ENCODE results near the gene CFAP92. TPM values are rescaled to one million over a fixed set of nuclear protein-coding genes. Genes with fewer than 3 reads are reported as not detected.

CFAP92 gene
- total RNA-seq, 1 donor from 2014 or later: not detected

DNA sequence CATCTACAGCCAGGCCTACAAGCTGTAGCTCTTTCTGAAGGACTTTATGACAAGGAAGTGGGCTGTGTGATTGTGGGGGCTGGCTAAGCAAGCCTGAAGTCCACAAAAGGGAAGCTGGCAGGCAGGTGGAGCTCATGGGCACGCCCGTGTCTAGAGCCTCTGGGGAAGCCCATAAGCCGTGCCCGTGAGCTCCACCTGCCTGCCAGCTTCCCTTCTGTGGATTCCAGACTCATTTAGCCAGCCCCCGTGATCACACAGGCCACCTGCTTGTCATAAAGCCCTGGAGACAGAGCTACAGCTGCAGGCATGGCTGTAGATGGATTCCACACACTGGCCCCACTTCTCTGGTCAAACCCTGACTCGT lies 22.5 kb upstream of the CFAP92 start:
- Mint-ChIP-seq H3K36me3 (ENCODE audit: low read depth) (no peaks in the 10 kb centered on the region), H3K27me3 (ENCODE audit: low read depth) (peaks cover 5% of the 10 kb centered on the region), H3K9me3 (ENCODE audit: low read depth) (no peaks in the 10 kb centered on the region), H3K27ac (ENCODE audit: unreplicated experiment) (no peak overlapping the region), H3K4me3 (ENCODE audit: unreplicated experiment) (no peak overlapping the region), H3K4me1 (ENCODE audit: low read depth) (peaks cover 5% of the 10 kb centered on the region)
- no peak for DNase-seq (ENCODE audit: low spot score)
- TF ChIP-seq, protein P1, sequence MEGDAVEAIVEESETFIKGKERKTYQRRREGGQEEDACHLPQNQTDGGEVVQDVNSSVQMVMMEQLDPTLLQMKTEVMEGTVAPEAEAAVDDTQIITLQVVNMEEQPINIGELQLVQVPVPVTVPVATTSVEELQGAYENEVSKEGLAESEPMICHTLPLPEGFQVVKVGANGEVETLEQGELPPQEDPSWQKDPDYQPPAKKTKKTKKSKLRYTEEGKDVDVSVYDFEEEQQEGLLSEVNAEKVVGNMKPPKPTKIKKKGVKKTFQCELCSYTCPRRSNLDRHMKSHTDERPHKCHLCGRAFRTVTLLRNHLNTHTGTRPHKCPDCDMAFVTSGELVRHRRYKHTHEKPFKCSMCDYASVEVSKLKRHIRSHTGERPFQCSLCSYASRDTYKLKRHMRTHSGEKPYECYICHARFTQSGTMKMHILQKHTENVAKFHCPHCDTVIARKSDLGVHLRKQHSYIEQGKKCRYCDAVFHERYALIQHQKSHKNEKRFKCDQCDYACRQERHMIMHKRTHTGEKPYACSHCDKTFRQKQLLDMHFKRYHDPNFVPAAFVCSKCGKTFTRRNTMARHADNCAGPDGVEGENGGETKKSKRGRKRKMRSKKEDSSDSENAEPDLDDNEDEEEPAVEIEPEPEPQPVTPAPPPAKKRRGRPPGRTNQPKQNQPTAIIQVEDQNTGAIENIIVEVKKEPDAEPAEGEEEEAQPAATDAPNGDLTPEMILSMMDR (IDR thresholded peaks at IDR 0.05): no peak

GRCh38 chr3:129015388-129016105 lies 21.7 kb upstream of the CFAP92 start:
- Mint-ChIP-seq H3K27me3 (ENCODE audit: low read depth) (peaks cover 5% of the 10 kb centered on the region), H3K36me3 (ENCODE audit: low read depth) (no peaks in the 10 kb centered on the region), H3K4me3 (ENCODE audit: unreplicated experiment) (no peak overlapping the region), H3K9me3 (ENCODE audit: low read depth) (no peaks in the 10 kb centered on the region), H3K4me1 (ENCODE audit: low read depth) (peaks cover 5% of the 10 kb centered on the region), H3K27ac (ENCODE audit: unreplicated experiment) (no peak overlapping the region)
- no peak for DNase-seq (ENCODE audit: low spot score)
- TF ChIP-seq, protein P1 (IDR thresholded peaks at IDR 0.05): no peak

DNA sequence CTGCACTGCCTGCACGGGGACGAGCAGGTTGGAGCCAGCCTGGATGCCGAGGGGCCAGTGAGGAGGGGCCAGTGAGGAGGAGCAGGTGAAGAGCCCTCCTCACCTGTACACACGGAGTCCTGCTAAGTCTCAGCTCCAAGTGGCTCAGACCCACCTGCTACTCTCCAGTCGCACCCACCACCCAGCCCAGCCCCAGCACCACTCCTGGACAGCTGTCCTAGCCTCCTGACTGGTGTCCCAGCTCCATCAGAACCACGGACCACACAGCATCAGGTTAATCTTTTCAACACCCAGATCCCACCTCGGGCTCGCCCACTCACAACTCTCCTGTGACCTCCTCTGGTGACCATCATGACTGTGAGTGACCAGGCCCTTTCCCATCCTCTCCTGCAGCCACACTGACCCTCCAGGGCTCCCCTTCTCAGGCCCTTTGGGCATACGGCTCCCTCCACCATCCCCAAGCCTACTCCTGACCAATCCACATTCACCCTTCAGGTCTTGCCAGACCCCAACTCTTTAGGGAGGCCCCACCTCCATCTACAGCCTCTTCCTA lies 21.0 kb upstream of the CFAP92 start:
- Mint-ChIP-seq H3K27ac (ENCODE audit: unreplicated experiment) (no peak overlapping the region), H3K4me3 (ENCODE audit: unreplicated experiment) (no peak overlapping the region), H3K36me3 (ENCODE audit: low read depth) (no peaks in the 10 kb centered on the region), H3K27me3 (ENCODE audit: low read depth) (peaks cover 5% of the 10 kb centered on the region), H3K4me1 (ENCODE audit: low read depth) (peaks cover 5% of the 10 kb centered on the region), H3K9me3 (ENCODE audit: low read depth) (no peaks in the 10 kb centered on the region)
- TF ChIP-seq, protein P1 (IDR thresholded peaks at IDR 0.05): no peak
- DNase-seq (ENCODE audit: low spot score): no peak

- no peak overlapping the region for H3K4me3 Mint-ChIP-seq (ENCODE audit: unreplicated experiment)
- H3K36me3 Mint-ChIP-seq (ENCODE audit: low read depth): no peaks in the 10 kb centered on the region
- peaks cover 5% of the 10 kb centered on the region for H3K27me3 Mint-ChIP-seq (ENCODE audit: low read depth)
- DNase-seq (ENCODE audit: low spot score): no peak
- peaks cover 5% of the 10 kb centered on the region for H3K4me1 Mint-ChIP-seq (ENCODE audit: low read depth)
- TF ChIP-seq, protein P1 (IDR thresholded peaks at IDR 0.05): no peak
- H3K9me3 Mint-ChIP-seq (ENCODE audit: low read depth): no peaks in the 10 kb centered on the region
- no peak overlapping the region for H3K27ac Mint-ChIP-seq (ENCODE audit: unreplicated experiment)
These were observed 20.3 kb upstream of the CFAP92 start for GRCh38 chr3:129014148-129014547.

GRCh38 chr3:129013491-129013891 lies 19.6 kb upstream of the CFAP92 start:
- peaks cover 3% of the 10 kb centered on the region for H3K27me3 Mint-ChIP-seq (ENCODE audit: low read depth)
- peaks cover 5% of the 10 kb centered on the region for H3K4me1 Mint-ChIP-seq (ENCODE audit: low read depth)
- H3K36me3 Mint-ChIP-seq (ENCODE audit: low read depth): no peaks in the 10 kb centered on the region
- no peak for DNase-seq (ENCODE audit: low spot score)
- no peak overlapping the region for H3K4me3 Mint-ChIP-seq (ENCODE audit: unreplicated experiment)
- TF ChIP-seq, protein P1 (IDR thresholded peaks at IDR 0.05): no peak
- H3K9me3 Mint-ChIP-seq (ENCODE audit: low read depth): no peaks in the 10 kb centered on the region
- H3K27ac Mint-ChIP-seq (ENCODE audit: unreplicated experiment): no peak overlapping the region

Data from chondrocyte (in vitro differentiated cells).